ENCODE measurements around the gene TPX2.
"Not testable (repeated sequence)": the region's sequence is repeated elsewhere in the genome, so short reads cannot be mapped to it uniquely, and the experiment has no call there.

TPX2 gene

GRCh38 chr20:31815408-31816188 is 76.5 kb downstream of the TPX2 start:
- DNase-seq, result peak; percentile 43

GRCh38 chr20:31816221-31816620 is 77.1 kb downstream of the TPX2 start:
- DNase-seq, result no peak

- no peak for DNase-seq
These were observed 78.4 kb downstream of the TPX2 start for GRCh38 chr20:31817461-31817860.

GRCh38 chr20:31818376-31818908 is 79.4 kb downstream of the TPX2 start:
- no peak for DNase-seq

- DNase-seq, result no peak
These were observed 80.1 kb downstream of the TPX2 start, which contains the start of gene MYLK2 for GRCh38 chr20:31819083-31819784. Gene MYLK2, plus strand, starts transcription at chr20:31819356. Its CDS starts 225 bp downstream, at chr20:31819581.

GRCh38 chr20:31820228-31820627 is 81.1 kb downstream of the TPX2 start:
- DNase-seq, result no peak

GRCh38 chr20:31821427-31821826 is 82.3 kb downstream of the TPX2 start:
- DNase-seq, result no peak

GRCh38 chr20:31822421-31823330 is 83.6 kb downstream of the TPX2 start:
- DNase-seq, result peak; percentile 56

GRCh38 chr20:31823360-31824124 is 84.5 kb downstream of the TPX2 start:
- no peak for DNase-seq

- DNase-seq, result no peak
These were observed 85.0 kb downstream of the TPX2 start for GRCh38 chr20:31824125-31824485.

GRCh38 chr20:31824554-31825313 is 85.6 kb downstream of the TPX2 start:
- DNase-seq, result no peak

GRCh38 chr20:31826074-31826473 is 87.0 kb downstream of the TPX2 start:
- DNase-seq, result no peak

- DNase-seq, result no peak
These were observed 88.0 kb downstream of the TPX2 start for GRCh38 chr20:31827059-31827458.

- DNase-seq, result not testable (repeated sequence)
These were observed 88.9 kb downstream of the TPX2 start for GRCh38 chr20:31828016-31828415.

- no peak for DNase-seq
These were observed 90.6 kb downstream of the TPX2 start for GRCh38 chr20:31829731-31830130.

GRCh38 chr20:31830406-31830981 is 91.4 kb downstream of the TPX2 start:
- no peak for DNase-seq

GRCh38 chr20:31831211-31831610 is 92.1 kb downstream of the TPX2 start:
- DNase-seq, result no peak

- no peak for DNase-seq
These were observed 92.7 kb downstream of the TPX2 start for GRCh38 chr20:31831771-31832306.

GRCh38 chr20:31833130-31833930 is 94.2 kb downstream of the TPX2 start:
- no peak for DNase-seq

Data from NCI-H2081 treated with DMSO at 0.1 percent for 48 hours (cell line).